Muscle of leg (tissue), 11 donors: Measurements from ENCODE around the gene WDFY2. TPM values are rescaled to one million over a fixed set of nuclear protein-coding genes. Genes with fewer than 3 reads are reported as not detected.

ENCODE experiments used
- DNase-seq: peaks from one replicate; pipeline ENCODE4 v3.0.0; 2013
- H3K27ac ChIP-seq: one replicate; pipeline ENCODE4 v1.5.1; 2013; ENCODE audit warnings: mild to moderate bottlenecking, low read length, control low read depth
- H3K27me3 ChIP-seq: one replicate; pipeline ENCODE4 v1.6.1; 2013; ENCODE audit warnings: low read length; ENCODE audit not compliant: control insufficient read depth, insufficient read depth
- H3K36me3 ChIP-seq: one replicate; pipeline ENCODE4 v1.6.1; 2013; ENCODE audit warnings: low read length; ENCODE audit not compliant: control insufficient read depth, insufficient read depth
- H3K4me1 ChIP-seq: one replicate; pipeline ENCODE4 v1.6.1; 2013; ENCODE audit warnings: low read length; ENCODE audit not compliant: control insufficient read depth, insufficient read depth
- H3K4me3 ChIP-seq: one replicate; pipeline ENCODE4 v1.5.1; 2013; ENCODE audit warnings: low read length, control low read depth
- H3K9me3 ChIP-seq: replicated peaks from 2 replicates; pipeline ENCODE4 v1.6.1; 2013; ENCODE audit warnings: low read depth, low read length; ENCODE audit not compliant: control insufficient read depth
- WGBS: methylation state at CpG from one replicate; pipeline ENCODE4 v1.1.5; 2013; ENCODE audit warnings: missing lambda C conversion rate; ENCODE audit not compliant: insufficient coverage; 5-methylcytosine and 5-hydroxymethylcytosine counted together
- polyA plus RNA-seq, 8 donors: library from polyadenylated mRNA; unstranded; fragments of 120-200 nt; gene quantifications; one replicate each; pipeline versions ENCODE4 v1.2.1 to v1.2.3, GENCODE V29; 2013; ENCODE audit warnings: inconsistent platforms in 1 of 8, low replicate concordance in 1 of 8; ENCODE audit not compliant: insufficient read length in 8 of 8, insufficient read depth in 1 of 8
- total RNA-seq: library from RNA; stranded (reverse); fragments of 120-200 nt; gene quantifications from one replicate; pipeline ENCODE4 v1.2.4, GENCODE V29; 2013

Gene WDFY2
- total and polyA plus RNA-seq, 9 donors = 4.3 to 9.6 (median 6.5) TPM

DNA sequence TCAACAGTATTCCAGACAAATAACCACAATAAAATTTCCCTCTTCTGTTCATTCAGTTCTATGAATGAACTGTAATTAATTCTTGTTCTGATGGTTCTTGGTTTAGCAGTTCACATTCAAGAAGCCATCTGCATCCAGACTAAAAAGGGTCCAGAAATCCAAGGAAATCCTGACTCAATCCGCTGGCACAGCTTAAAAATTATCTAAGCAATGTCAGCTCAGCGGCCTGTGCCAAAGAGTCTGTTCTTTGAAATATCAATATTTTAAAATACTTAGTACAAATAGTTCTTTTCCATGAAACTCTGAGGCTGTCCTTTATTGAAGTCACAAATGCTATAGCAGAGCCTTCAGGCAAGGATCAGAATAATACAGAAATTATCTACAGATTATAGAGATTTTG is 162.5 kb downstream of the WDFY2 start:
- Histone ChIP-seq H3K4me1 (no peaks in the 10 kb centered on the region), H3K36me3 (peaks cover 11% of the 10 kb centered on the region), H3K4me3 (no peak overlapping the region), H3K27me3 (no peaks in the 10 kb centered on the region), H3K27ac (no peak overlapping the region), H3K9me3 (peaks cover 6% of the 10 kb centered on the region)
- WGBS = no CpG with 5 or more reads among the region's 2 CpGs
- DNase-seq = peak; percentile 88

GRCh38 chr13:51747438-51748434 is 163.5 kb downstream of the WDFY2 start:
- no peaks in the 10 kb centered on the region for H3K4me1 ChIP-seq

DNA sequence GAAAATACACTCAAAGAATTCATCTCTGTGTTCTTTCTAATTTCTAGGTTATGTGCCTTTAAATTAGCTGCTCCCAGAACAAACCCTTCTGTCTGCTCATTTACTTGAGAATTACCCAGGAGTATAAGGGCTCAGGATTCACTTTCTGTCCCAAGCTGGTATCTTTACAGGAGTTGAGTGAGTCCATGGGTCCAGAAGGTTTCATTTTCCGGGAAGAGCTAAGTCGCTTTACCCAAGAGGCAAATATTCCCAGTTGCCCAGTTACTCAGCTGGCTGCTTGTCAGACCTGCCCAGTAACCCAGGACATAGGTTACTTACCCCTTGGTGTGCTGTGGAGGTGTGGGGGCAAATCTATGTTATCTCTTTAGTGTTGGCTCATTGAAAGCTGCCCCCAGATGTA is 172.4 kb downstream of the WDFY2 start:
- no CpG with 5 or more reads among the region's 2 CpGs for WGBS
- DNase-seq = no peak
- peaks cover 22% of the 10 kb centered on the region for H3K36me3 ChIP-seq
- no peaks in the 10 kb centered on the region for H3K27me3 ChIP-seq
- no peaks in the 10 kb centered on the region for H3K9me3 ChIP-seq
- no peaks in the 10 kb centered on the region for H3K4me1 ChIP-seq
- no peak overlapping the region for H3K27ac ChIP-seq
- no peak overlapping the region for H3K4me3 ChIP-seq

More at GRCh38 chr13:51747438-51748434, 163.5 kb downstream of the WDFY2 start:
- 95% methylated on average over 7 of the region's 9 CpGs for WGBS
- no peak for DNase-seq
- H3K27ac ChIP-seq = no peak overlapping the region
- H3K9me3 ChIP-seq = peaks cover 6% of the 10 kb centered on the region
- peaks cover 11% of the 10 kb centered on the region for H3K36me3 ChIP-seq
- H3K4me3 ChIP-seq = no peak overlapping the region
- H3K27me3 ChIP-seq = no peaks in the 10 kb centered on the region

DNA sequence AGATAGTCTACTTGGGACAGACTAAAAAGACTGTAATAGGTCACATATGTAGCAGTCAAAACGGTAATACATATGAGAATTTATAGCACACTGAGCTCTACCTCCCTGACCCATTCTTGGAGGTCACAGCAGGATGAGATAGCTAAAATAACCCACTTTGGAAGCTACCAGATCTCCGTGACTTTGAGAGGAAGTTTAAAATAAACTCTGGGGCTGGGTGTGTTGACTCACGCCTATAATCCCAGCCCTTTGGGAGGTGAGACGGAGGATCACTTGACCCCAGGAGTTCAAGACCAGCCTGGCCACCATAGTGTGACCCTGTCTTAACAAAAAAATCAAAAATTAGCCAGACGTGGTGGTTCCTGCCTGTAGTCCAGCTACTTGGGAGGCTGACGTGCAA is 174.4 kb downstream of the WDFY2 start:
- no peak overlapping the region for H3K27ac ChIP-seq
- H3K4me1 ChIP-seq = no peaks in the 10 kb centered on the region
- H3K27me3 ChIP-seq = no peaks in the 10 kb centered on the region
- no peak for DNase-seq
- H3K36me3 ChIP-seq = peaks cover 22% of the 10 kb centered on the region
- H3K9me3 ChIP-seq = no peaks in the 10 kb centered on the region
- WGBS = 90% methylated on average over 3 of the region's 6 CpGs
- H3K4me3 ChIP-seq = no peak overlapping the region

DNA sequence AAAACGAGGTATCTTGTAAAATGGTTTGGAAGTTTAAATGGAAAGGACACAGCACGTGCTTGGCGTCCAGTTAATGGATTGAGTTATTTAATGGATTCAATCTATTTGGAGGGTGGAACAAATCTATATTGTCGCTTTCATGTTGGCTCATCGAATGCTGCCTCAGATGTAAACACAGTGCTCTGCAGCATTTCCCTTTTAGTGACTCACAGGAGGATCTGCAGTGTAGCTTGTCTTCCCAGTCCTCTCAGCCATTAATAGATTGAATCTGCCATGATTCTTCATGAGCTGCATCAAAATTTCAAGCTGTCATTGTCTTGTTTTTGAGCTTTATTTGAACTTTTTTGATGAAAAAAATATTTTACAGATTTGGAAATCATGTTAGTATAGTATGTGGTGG is 175.0 kb downstream of the WDFY2 start:
- no peaks in the 10 kb centered on the region for H3K27me3 ChIP-seq
- 86% methylated on average over 3 of the region's 5 CpGs for WGBS
- peaks cover 20% of the 10 kb centered on the region for H3K36me3 ChIP-seq
- H3K27ac ChIP-seq = no peak overlapping the region
- H3K4me3 ChIP-seq = no peak overlapping the region
- H3K4me1 ChIP-seq = peaks cover 4% of the 10 kb centered on the region
- H3K9me3 ChIP-seq = no peaks in the 10 kb centered on the region
- DNase-seq = no peak

DNA sequence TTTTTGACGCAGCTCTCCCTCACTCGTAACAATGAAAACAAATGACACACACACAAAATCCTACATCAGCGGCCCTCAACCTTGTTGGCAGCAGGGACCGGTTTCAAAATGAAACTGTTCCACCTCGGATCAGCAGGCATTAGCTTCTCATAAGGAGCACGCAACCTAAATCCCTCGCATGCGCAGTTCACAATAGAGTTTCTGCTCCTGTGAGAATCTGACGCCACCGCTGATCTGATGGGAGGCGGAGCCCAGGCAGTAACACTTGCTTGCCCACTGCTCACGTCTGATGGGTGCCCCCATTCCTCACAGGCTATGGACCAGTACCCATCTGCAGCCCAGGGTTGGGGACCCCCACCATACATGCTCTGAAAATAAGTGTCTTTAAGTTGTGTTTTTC is 176.3 kb downstream of the WDFY2 start:
- WGBS = 43% methylated on average over 11 of the region's 12 CpGs
- peak overlapping the region; percentile 20 for H3K4me3 ChIP-seq
- H3K27me3 ChIP-seq = no peaks in the 10 kb centered on the region
- no peaks in the 10 kb centered on the region for H3K9me3 ChIP-seq
- H3K36me3 ChIP-seq = peaks cover 23% of the 10 kb centered on the region
- peak; percentile 93 for DNase-seq
- peak overlapping the region; percentile 74 for H3K27ac ChIP-seq
- peaks cover 11% of the 10 kb centered on the region for H3K4me1 ChIP-seq

DNA sequence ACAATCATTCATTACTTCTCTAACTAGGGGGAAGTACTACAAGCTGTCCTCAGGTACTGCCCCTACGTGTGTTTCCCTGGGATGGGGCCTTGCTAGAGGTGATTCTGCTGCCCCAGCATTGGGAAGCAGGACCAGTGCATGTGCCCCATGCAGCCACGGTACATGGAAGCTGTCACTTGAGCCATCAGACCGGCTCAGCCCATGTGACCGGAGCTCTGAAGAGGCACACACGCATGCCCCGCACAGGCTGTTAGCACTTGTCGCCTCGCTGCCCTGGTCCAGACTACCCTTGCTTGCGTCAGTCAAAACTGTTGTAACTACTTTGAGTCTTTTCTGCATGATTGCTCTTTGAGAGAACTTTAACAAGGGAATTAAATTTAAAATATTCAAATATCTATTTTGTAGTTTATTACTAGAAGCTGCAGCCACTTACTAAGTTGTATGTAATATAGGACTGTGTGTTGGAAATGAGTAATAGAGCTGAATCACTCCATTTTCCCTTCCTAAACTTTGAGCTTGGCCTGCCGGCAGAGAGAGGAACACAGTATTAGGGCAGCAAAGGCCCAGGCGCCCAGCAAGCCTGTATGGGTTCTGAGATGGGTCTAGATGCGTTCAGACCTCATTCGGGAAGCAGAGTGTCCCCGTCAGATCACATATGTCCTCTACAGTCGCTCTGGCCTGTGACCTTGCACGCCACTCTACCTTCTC is 177.5 kb downstream of the WDFY2 start:
- no peak overlapping the region for H3K27ac ChIP-seq
- H3K36me3 ChIP-seq = peaks cover 23% of the 10 kb centered on the region
- H3K9me3 ChIP-seq = no peaks in the 10 kb centered on the region
- WGBS = 84% methylated on average over 9 of the region's 16 CpGs
- H3K4me3 ChIP-seq = no peak overlapping the region
- H3K4me1 ChIP-seq = peaks cover 11% of the 10 kb centered on the region
- H3K27me3 ChIP-seq = no peaks in the 10 kb centered on the region
- DNase-seq = no peak

DNA sequence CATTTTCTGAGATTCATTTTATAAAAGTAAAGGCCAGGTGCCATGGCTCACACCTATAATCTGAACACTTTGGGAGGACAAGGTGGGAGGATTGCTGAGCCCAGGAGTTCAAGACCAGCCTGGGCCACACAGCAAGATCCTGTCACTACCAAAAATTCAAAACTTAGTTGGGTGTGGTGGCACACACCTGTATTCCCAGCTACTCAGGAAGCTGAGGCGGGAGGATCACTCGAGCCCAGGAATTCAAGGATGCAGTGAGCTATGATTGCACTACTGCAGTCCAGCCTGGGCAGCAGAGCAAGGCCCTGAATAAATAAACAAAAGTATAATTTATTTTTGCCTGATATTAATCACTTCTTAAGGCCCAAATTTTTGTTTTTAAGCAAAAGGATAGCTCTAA is 179.2 kb downstream of the WDFY2 start:
- Histone ChIP-seq H3K9me3 (no peaks in the 10 kb centered on the region), H3K4me3 (no peak overlapping the region), H3K36me3 (peaks cover 19% of the 10 kb centered on the region), H3K4me1 (peaks cover 11% of the 10 kb centered on the region), H3K27me3 (no peaks in the 10 kb centered on the region), H3K27ac (no peak overlapping the region)
- no peak for DNase-seq
- WGBS = no CpG with 5 or more reads among the region's 2 CpGs

DNA sequence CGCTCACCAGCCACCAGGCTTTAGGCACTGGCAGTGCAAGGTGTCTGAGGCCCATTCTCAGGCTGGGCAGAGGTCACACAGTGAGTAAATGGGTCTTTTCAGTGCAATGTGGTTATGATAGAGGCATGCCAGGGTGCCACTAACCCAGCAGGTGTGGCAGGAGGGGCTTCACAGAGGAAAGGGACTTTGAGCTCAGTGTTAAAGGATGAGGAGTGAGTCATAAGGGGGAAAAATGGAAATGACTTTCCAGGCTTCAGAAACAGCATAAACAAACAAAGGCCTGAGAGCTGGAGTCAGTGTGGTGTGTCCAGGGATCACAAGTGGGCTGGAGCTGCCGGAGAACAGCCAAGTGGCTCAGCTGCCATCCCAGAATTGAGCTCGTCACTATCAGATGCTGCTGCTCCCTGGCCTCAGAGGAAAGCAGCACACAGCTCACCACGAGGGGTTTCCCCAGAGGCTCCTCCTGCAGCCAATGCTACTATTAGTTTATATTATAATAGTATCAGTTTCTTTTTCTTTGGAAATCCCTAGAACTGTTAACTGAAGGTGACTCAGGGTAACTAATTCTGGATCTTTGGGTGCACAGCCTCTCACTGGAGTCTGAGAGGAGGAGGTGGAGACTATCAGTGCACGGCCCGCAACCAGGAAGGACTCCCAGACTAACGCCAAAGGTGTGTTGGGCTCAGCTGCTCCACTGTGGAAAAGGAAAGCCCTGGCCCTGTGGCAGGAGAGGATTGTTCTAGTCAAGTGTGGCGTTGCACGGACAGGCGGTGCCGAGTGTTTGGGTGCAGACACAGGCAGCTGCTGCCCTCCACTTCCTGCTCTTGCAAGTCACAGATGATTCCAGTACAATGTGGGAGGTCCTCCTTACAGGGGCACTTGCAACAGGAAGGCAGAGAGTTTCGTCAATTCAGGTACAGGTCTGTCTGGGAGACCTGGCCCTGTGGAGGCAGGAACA is 180.2 kb downstream of the WDFY2 start:
- 50% methylated on average over 9 of the region's 12 CpGs for WGBS
- peak overlapping the region; percentile 74 for H3K27ac ChIP-seq
- no peaks in the 10 kb centered on the region for H3K9me3 ChIP-seq
- H3K27me3 ChIP-seq = no peaks in the 10 kb centered on the region
- peaks cover 11% of the 10 kb centered on the region for H3K4me1 ChIP-seq
- DNase-seq = peak; percentile 78
- no peak overlapping the region for H3K4me3 ChIP-seq
- peaks cover 19% of the 10 kb centered on the region for H3K36me3 ChIP-seq
